Stomach (tissue), 4 donors: ENCODE data around the gene PKD1L1.

Experiments used
- CTCF ChIP-seq, 7 experiments: fragments of 450-650 bp in 4 of 7; fragments of 200-600 bp in 3 of 7; sonication (generic) in 3 of 7; IDR thresholded peaks; one replicate each; pipeline ENCODE4 v1.5.1; 2016 to 2019; ENCODE audit warnings: antibody characterized with exemption in 7 of 7, control low read depth in 2 of 7, mild to moderate bottlenecking in 1 of 7
- EP300 ChIP-seq: sonication (generic); formaldehyde crosslinking; IDR thresholded peaks from one replicate; pipeline ENCODE4 v1.6.1; 2017; ENCODE audit warnings: antibody characterized with exemption
- POLR2A ChIP-seq, 4 donors: fragments of 450-650 bp; IDR thresholded peaks; one replicate each; pipeline ENCODE4 v1.6.1; 2016; ENCODE audit warnings: antibody characterized with exemption in 4 of 4, control low read depth in 2 of 4, mild to moderate bottlenecking in 1 of 4, moderate library complexity in 1 of 4
- POLR2AphosphoS5 ChIP-seq, 3 donors: sonication (generic); formaldehyde crosslinking; IDR thresholded peaks; one replicate each; pipeline ENCODE4 v1.6.1; 2016; ENCODE audit warnings: antibody characterized with exemption in 3 of 3

GRCh38 chr7:47759056-47759706 is 189.1 kb downstream of the PKD1L1 start:
- TF ChIP-seq CTCF (IDR thresholded peaks at IDR 0.05) (no peak), EP300 (no peak), POLR2A (IDR thresholded peaks at IDR 0.05) (no peak), POLR2AphosphoS5 (IDR thresholded peaks at IDR 0.05) (no peak)
